ENCODE measurements around the gene PABPN1. TPM values are rescaled to one million over a fixed set of nuclear protein-coding genes. Genes with fewer than 3 reads are reported as not detected.

The PABPN1 gene
- total RNA-seq, 2 experiments from 2014 or later: 167 to 314 TPM

DNA sequence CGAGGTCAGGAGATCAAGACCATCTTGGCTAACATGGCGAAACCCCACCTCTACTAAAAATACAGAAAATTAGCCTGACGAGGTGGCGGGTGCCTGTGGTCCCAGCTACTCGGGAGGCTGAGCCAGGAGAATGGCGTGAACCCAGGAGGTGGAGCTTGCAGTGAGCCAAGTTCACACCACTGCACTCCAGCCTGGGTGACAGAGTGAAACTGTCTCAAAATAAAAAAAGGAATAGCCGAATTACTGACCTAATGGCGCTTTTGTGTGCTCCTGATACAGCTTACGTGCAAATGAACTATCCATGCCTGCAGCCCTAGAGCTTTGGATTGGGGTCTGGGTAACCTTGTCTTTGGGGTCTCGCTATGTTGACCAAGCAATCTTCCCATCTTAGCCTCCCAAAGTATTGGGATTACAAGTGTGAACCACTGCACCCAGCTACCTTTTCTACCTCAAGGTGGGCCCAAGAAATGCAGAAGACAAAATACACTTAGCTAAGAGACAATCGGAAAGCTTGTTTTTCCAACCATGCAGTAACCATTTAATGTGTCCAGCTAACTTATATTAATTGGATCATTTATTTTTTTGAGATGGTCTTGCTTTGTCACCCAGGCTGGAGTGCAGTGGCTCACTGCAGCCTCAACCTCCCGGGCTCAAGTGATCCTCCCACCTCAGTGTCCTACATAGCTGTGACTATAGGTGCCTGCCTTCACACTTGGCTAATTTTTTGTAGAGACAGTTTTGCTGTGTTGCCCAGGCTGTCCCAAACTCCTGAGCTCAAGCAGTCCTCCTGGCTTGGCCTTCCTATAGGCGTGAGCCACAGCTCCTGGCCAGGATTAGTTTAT lies 5.5 kb downstream of the PABPN1 start:
- H3K9me2 ChIP-seq (ENCODE audit: insufficient read depth, low read length): no peaks in the 10 kb centered on the region

DNA sequence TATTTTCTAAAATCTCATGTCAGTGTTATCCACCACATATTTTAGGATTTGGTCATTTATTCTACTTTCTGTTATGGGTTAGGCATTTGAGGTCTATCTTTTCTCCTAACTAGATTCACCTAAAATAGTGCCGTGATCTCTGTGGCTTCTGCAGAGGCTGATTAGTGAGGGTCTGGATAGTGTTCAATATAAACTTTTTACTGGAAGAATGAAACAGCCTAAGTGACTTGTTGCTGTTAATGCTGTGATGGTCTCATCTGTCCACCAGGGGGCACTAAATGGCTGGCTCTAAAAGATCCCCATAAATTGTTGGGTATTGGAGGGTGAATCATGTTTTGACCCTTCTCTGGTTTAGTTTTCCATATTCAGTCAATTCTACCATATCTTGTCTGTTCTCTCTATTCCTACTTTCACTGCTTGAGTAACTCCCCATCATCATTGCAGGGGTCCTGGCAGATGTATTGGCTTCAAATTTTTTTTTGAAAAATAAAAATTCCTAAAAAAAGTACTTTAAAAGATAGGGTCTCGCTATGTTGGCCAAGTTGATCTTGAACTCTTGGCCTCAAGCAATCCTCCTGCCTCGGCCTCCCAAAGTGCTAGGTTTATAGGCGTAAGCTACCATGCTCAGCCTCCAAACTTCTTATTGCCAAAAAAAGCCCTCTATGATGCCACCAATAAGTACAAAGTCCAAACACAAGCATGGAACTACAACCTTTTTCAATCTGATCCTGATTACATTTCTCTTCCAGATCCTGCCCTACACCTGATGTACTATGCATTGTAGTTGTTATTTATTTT lies 6.9 kb downstream of the PABPN1 start:
- intact Hi-C loops (cut with micrococcal nuclease; ENCODE audit: unreplicated experiment): loop anchor here (1.0 kb wide), 1 partner anchor 52 kb away; no protein-coding TSS in a partner anchor
- 0 out of 2 replicates have a peak, but pooled peaks cover 6% of the 10 kb centered on the region for H4K20me1 ChIP-seq (ENCODE audit: insufficient read depth, low read length)
- BruUV-seq (replicated peaks): no TSS peak
- ChIA-PET POLR2A (no interaction called here), CTCF (ENCODE audit: unreplicated experiment) (no interaction called here)
- TF ChIP-seq, protein P1, sequence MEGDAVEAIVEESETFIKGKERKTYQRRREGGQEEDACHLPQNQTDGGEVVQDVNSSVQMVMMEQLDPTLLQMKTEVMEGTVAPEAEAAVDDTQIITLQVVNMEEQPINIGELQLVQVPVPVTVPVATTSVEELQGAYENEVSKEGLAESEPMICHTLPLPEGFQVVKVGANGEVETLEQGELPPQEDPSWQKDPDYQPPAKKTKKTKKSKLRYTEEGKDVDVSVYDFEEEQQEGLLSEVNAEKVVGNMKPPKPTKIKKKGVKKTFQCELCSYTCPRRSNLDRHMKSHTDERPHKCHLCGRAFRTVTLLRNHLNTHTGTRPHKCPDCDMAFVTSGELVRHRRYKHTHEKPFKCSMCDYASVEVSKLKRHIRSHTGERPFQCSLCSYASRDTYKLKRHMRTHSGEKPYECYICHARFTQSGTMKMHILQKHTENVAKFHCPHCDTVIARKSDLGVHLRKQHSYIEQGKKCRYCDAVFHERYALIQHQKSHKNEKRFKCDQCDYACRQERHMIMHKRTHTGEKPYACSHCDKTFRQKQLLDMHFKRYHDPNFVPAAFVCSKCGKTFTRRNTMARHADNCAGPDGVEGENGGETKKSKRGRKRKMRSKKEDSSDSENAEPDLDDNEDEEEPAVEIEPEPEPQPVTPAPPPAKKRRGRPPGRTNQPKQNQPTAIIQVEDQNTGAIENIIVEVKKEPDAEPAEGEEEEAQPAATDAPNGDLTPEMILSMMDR (conservative IDR thresholded peaks at IDR 0.05; ENCODE audit: low read length): peak; percentile 98
- no peak for TF ChIP-seq EZH2phosphoT487 (IDR thresholded peaks at IDR 0.05; ENCODE audit: borderline replicate concordance, low read depth, low read length)
- no peak overlapping the region for H3K27ac ChIP-seq (ENCODE audit: low read depth, low read length, poor library complexity, severe bottlenecking)
- peaks cover 40% of the 10 kb centered on the region for H3K36me3 ChIP-seq (ENCODE audit: insufficient read depth, low read length)
- H3K79me2 ChIP-seq (ENCODE audit: insufficient read depth, low read depth, low read length): peaks cover 9% of the 10 kb centered on the region
- peaks cover 7% of the 10 kb centered on the region for H3K4me1 ChIP-seq (ENCODE audit: insufficient read depth, low read length, poor library complexity, severe bottlenecking)
- peak; percentile 78 for DNase-seq (ENCODE audit: low spot score)
- H3K4me2 ChIP-seq (ENCODE audit: low read length): no peak overlapping the region
- no peak overlapping the region for H3K4me3 ChIP-seq (ENCODE audit: low read depth, low read length, poor library complexity, severe bottlenecking)
- H3K9me3 ChIP-seq (ENCODE audit: low read length): no peaks in the 10 kb centered on the region
- H3K9me2 ChIP-seq (ENCODE audit: insufficient read depth, low read length): no peaks in the 10 kb centered on the region
- no peak overlapping the region for H2AFZ ChIP-seq (ENCODE audit: low read length)

More for the DNA sequence above, 5.5 kb downstream of the PABPN1 start:
- Histone ChIP-seq H3K9me3 (ENCODE audit: low read length) (no peaks in the 10 kb centered on the region), H3K4me1 (ENCODE audit: insufficient read depth, low read length, poor library complexity, severe bottlenecking) (peaks cover 15% of the 10 kb centered on the region), H3K27ac (ENCODE audit: low read depth, low read length, poor library complexity, severe bottlenecking) (no peak overlapping the region), H4K20me1 (ENCODE audit: insufficient read depth, low read length) (peaks cover 13% of the 10 kb centered on the region; the same call in 1 of the 2 replicates), H3K4me3 (ENCODE audit: low read depth, low read length, poor library complexity, severe bottlenecking) (no peak overlapping the region), H3K36me3 (ENCODE audit: insufficient read depth, low read length) (peaks cover 53% of the 10 kb centered on the region), H3K79me2 (ENCODE audit: insufficient read depth, low read depth, low read length) (peaks cover 23% of the 10 kb centered on the region), H2AFZ (ENCODE audit: low read length) (no peak overlapping the region), H3K4me2 (ENCODE audit: low read length) (no peak overlapping the region)
- BruUV-seq (replicated peaks): no TSS peak
- intact Hi-C loops (cut with micrococcal nuclease; ENCODE audit: unreplicated experiment): no loop called here
- no peak for DNase-seq (ENCODE audit: low spot score)
- no peak for TF ChIP-seq EZH2phosphoT487 (IDR thresholded peaks at IDR 0.05; ENCODE audit: borderline replicate concordance, low read depth, low read length)
- TF ChIP-seq, protein P1 (conservative IDR thresholded peaks at IDR 0.05; ENCODE audit: low read length): no peak
- ChIA-PET POLR2A (interaction anchor here (0.6 to 1.3 kb wide), 3 partner anchors 9 to 783 kb away, joined by 3 to 4 read pairs (median 3); partner anchors contain the start of gene PPP1R3E), CTCF (ENCODE audit: unreplicated experiment) (interaction anchor here (0.5 kb wide), 1 partner anchor 167 kb away, joined by 4 read pairs; no protein-coding TSS in a partner anchor)
